ENCODE measurements around the gene MRFAP1.
"Not testable (repeated sequence)": the region's sequence is repeated elsewhere in the genome, so short reads cannot be mapped to it uniquely, and the experiment has no call there.

MRFAP1 gene

GRCh38 chr4:6668391-6668790, 27.9 kb downstream of the MRFAP1 start:
- no peak for DNase-seq (ENCODE audit: low spot score)

GRCh38 chr4:6671648-6672047, 31.2 kb downstream of the MRFAP1 start:
- no peak for DNase-seq (ENCODE audit: low spot score)

GRCh38 chr4:6672131-6672530, 31.6 kb downstream of the MRFAP1 start:
- no peak for DNase-seq (ENCODE audit: low spot score)

- DNase-seq (ENCODE audit: low spot score) = not testable (repeated sequence)
These were observed 32.2 kb downstream of the MRFAP1 start for GRCh38 chr4:6672541-6673190.

- DNase-seq (ENCODE audit: low spot score) = peak; percentile 47
These were observed 32.7 kb downstream of the MRFAP1 start for GRCh38 chr4:6673191-6673659.

- DNase-seq (ENCODE audit: low spot score) = peak; percentile 95
These were observed 33.4 kb downstream of the MRFAP1 start for GRCh38 chr4:6673660-6674499.

GRCh38 chr4:6674500-6675149, 34.1 kb downstream of the MRFAP1 start:
- DNase-seq (ENCODE audit: low spot score) = peak; percentile 69

GRCh38 chr4:6676722-6677558, 36.5 kb downstream of the MRFAP1 start:
- no peak for DNase-seq (ENCODE audit: low spot score)

GRCh38 chr4:6680372-6681034, 40.0 kb downstream of the MRFAP1 start:
- no peak for DNase-seq (ENCODE audit: low spot score)

GRCh38 chr4:6681191-6681590, 40.7 kb downstream of the MRFAP1 start:
- DNase-seq (ENCODE audit: low spot score) = no peak

- DNase-seq (ENCODE audit: low spot score) = no peak
These were observed 42.5 kb downstream of the MRFAP1 start for GRCh38 chr4:6682862-6683590.

- DNase-seq (ENCODE audit: low spot score) = no peak
These were observed 44.2 kb downstream of the MRFAP1 start for GRCh38 chr4:6684656-6685055.

- DNase-seq (ENCODE audit: low spot score) = no peak
These were observed 45.8 kb downstream of the MRFAP1 start for GRCh38 chr4:6686104-6686787.

GRCh38 chr4:6687947-6688878, 47.7 kb downstream of the MRFAP1 start:
- DNase-seq (ENCODE audit: low spot score) = no peak

GRCh38 chr4:6688879-6689505, 48.5 kb downstream of the MRFAP1 start:
- no peak for DNase-seq (ENCODE audit: low spot score)

GRCh38 chr4:6689506-6689960, 49.0 kb downstream of the MRFAP1 start:
- no peak for DNase-seq (ENCODE audit: low spot score)
